ENCODE data around the gene FAM168B. TPM values are rescaled to one million over a fixed set of nuclear protein-coding genes. Genes with fewer than 3 reads are reported as not detected.

FAM168B gene
- 10 to 100 TPM; 61.7 to 84.0 (median 73.3) TPM for total RNA-seq
- 42.0 TPM for total RNA-seq (2013)
- total RNA-seq = 111 to 245 (median 168) reads per million in 29 experiments

- Histone ChIP-seq H3K27ac (ENCODE audit: low read length) (peak within 1 kb of the TSS; percentile 79), H3K27me3 (replicated peaks in 1 of 2; ENCODE audit: control insufficient read depth in 2 of 2, extremely low read depth in 1 of 2, insufficient read depth in 2 of 2, low read length in 1 of 2) (no peaks in the 10 kb centered on the region), H3K9me3 (no peaks in the 10 kb centered on the region), H3K4me3 (ENCODE audit: control insufficient read depth in 1 of 2, extremely low read depth in 1 of 2, low read length in 1 of 2) (peak within 1 kb of the TSS; percentile 85 to 96), H3K4me1 (ENCODE audit: control insufficient read depth in 1 of 2, extremely low read depth in 1 of 2, insufficient read depth in 2 of 2, low read length in 2 of 2) (peaks cover 3 to 30% of the 10 kb centered on the region in 2 experiments), H3K36me3 (ENCODE audit: control insufficient read depth in 2 of 2, extremely low read depth in 1 of 2, insufficient read depth in 1 of 2, low read length in 1 of 2) (peaks cover 0 to 9% of the 10 kb centered on the region in 2 donors)
- Mint-ChIP-seq H3K9me3 (no peaks in the 10 kb centered on the region), H3K4me3 (peak within 1 kb of the TSS; percentile 88 to 94 (median 92)), H3K4me1 (peaks cover 21 to 41% (median 24%) of the 10 kb centered on the region in 3 donors), H3K27me3 (no peaks in the 10 kb centered on the region), H3K27ac (peak within 1 kb of the TSS; percentile 94 to 97), H3K36me3 (peaks cover 5% of the 10 kb centered on the region)
- ATAC-seq (replicated peaks in 1 of 4) (peak; percentile 88 to 91 (median 90)), DNase-seq (peak; percentile 76 to 96 (median 86))
- WGBS (ENCODE audit: insufficient coverage) = under 1% methylated on average over 107 of the region's 107 CpGs
- CTCF ChIA-PET = interaction anchor here in 1 of 2 donors (0.8 to 2.3 kb wide), 6 partner anchors 12 to 399 kb away, joined by 3 to 16 read pairs (median 3); partner anchors contain the start of genes MZT2A and PLEKHB2
- POLR2A ChIA-PET = interaction anchor here (0.5 to 1.6 kb wide), 8 partner anchors 10 to 411 kb away, joined by 3 to 16 read pairs (median 3); partner anchors contain the start of gene PLEKHB2 (in 1 of the 2)
Measured at GRCh38 chr2:131093006-131093695, at the start of gene FAM168B. TSS of gene FAM168B (minus strand) at chr2:131093460. CDS start at chr2:131082646, 10,814 bp downstream.

- H3K36me3 Mint-ChIP-seq = peaks cover 38% of the 10 kb centered on the region
- CTCF ChIA-PET = no interaction called here
- H3K4me3 ChIP-seq (ENCODE audit: control insufficient read depth in 1 of 2, extremely low read depth in 1 of 2, low read length in 1 of 2) = no peak overlapping the region
- H3K9me3 Mint-ChIP-seq = no peaks in the 10 kb centered on the region
- ATAC-seq (replicated peaks in 1 of 4) (no peak), DNase-seq (no peak)
- no peaks in the 10 kb centered on the region for H3K27me3 ChIP-seq (replicated peaks in 1 of 2; ENCODE audit: control insufficient read depth in 2 of 2, extremely low read depth in 1 of 2, insufficient read depth in 2 of 2, low read length in 1 of 2)
- no peak overlapping the region for H3K27ac ChIP-seq (ENCODE audit: low read length)
- H3K36me3 ChIP-seq (ENCODE audit: control insufficient read depth in 2 of 2, extremely low read depth in 1 of 2, insufficient read depth in 1 of 2, low read length in 1 of 2) = peaks cover 18 to 60% of the 10 kb centered on the region in 2 donors
- no peak overlapping the region for H3K27ac Mint-ChIP-seq
- WGBS (ENCODE audit: insufficient coverage) = 100% methylated on average over 2 of the region's 5 CpGs
- H3K27me3 Mint-ChIP-seq = no peaks in the 10 kb centered on the region
- POLR2A ChIA-PET = no interaction called here
- peaks cover 7 to 14% (median 10%) of the 10 kb centered on the region in 3 donors for H3K4me1 Mint-ChIP-seq
- H3K4me3 Mint-ChIP-seq = no peak overlapping the region
- no peaks in the 10 kb centered on the region for H3K9me3 ChIP-seq
- H3K4me1 ChIP-seq (ENCODE audit: control insufficient read depth in 1 of 2, extremely low read depth in 1 of 2, insufficient read depth in 2 of 2, low read length in 2 of 2) = no peaks in the 10 kb centered on the region
Measured at GRCh38 chr2:131142849-131143248, 49.6 kb upstream of the FAM168B start.

DNA sequence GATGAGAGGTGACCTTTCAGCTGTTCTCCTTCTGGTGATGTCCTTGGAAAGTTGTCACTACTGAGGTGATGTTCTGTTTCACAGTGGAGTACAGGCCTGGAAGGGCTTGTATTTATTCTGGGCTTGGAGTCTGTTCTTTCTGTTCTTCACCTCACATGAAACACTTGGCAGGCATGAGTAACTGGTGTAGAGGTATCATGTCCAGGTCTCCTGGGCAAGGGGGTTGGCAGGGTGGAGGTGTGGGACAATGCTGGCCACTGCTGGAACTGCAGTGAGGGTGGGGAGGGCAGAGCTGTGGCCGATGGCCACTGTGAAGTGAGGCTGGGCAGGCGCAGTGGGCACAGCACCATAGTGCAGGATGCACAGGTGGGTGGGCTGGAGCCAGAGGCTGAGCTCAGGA, 47.3 kb upstream of the FAM168B start:
- WGBS (ENCODE audit: insufficient coverage) = 96% methylated on average over 2 of the region's 2 CpGs
- ATAC-seq (replicated peaks in 1 of 4) = no peak
- CTCF ChIA-PET = no interaction called here

GRCh38 chr2:131132729-131133128, 39.5 kb upstream of the FAM168B start:
- Histone ChIP-seq H3K4me3 (ENCODE audit: control insufficient read depth in 1 of 2, extremely low read depth in 1 of 2, low read length in 1 of 2) (no peak overlapping the region), H3K27me3 (replicated peaks in 1 of 2; ENCODE audit: control insufficient read depth in 2 of 2, extremely low read depth in 1 of 2, insufficient read depth in 2 of 2, low read length in 1 of 2) (no peaks in the 10 kb centered on the region), H3K36me3 (ENCODE audit: control insufficient read depth in 2 of 2, extremely low read depth in 1 of 2, insufficient read depth in 1 of 2, low read length in 1 of 2) (peaks cover 0 to 59% of the 10 kb centered on the region in 2 donors), H3K27ac (ENCODE audit: low read length) (no peak overlapping the region), H3K4me1 (ENCODE audit: control insufficient read depth in 1 of 2, extremely low read depth in 1 of 2, insufficient read depth in 2 of 2, low read length in 2 of 2) (no peaks in the 10 kb centered on the region), H3K9me3 (no peaks in the 10 kb centered on the region)
- peaks cover 10 to 14% (median 11%) of the 10 kb centered on the region in 3 donors for H3K4me1 Mint-ChIP-seq
- ATAC-seq (replicated peaks in 1 of 4) (no peak), DNase-seq (no peak)
- no peak overlapping the region for H3K27ac Mint-ChIP-seq
- POLR2A ChIA-PET = no interaction called here
- no peak overlapping the region for H3K4me3 Mint-ChIP-seq
- H3K9me3 Mint-ChIP-seq = no peaks in the 10 kb centered on the region
- CTCF ChIA-PET = no interaction called here
- H3K27me3 Mint-ChIP-seq = no peaks in the 10 kb centered on the region
- 100% methylated on average over 2 of the region's 8 CpGs for WGBS (ENCODE audit: insufficient coverage)
- peaks cover 56% of the 10 kb centered on the region for H3K36me3 Mint-ChIP-seq

More for the DNA sequence above, 47.3 kb upstream of the FAM168B start:
- Mint-ChIP-seq H3K9me3 (no peaks in the 10 kb centered on the region), H3K27me3 (no peaks in the 10 kb centered on the region), H3K27ac (no peak overlapping the region), H3K36me3 (peaks cover 51% of the 10 kb centered on the region), H3K4me3 (no peak overlapping the region), H3K4me1 (peaks cover 15 to 22% (median 18%) of the 10 kb centered on the region in 3 donors)
- no peak for DNase-seq
- Histone ChIP-seq H3K9me3 (no peaks in the 10 kb centered on the region), H3K36me3 (ENCODE audit: control insufficient read depth in 2 of 2, extremely low read depth in 1 of 2, insufficient read depth in 1 of 2, low read length in 1 of 2) (peaks cover 11 to 49% of the 10 kb centered on the region in 2 donors), H3K27ac (ENCODE audit: low read length) (no peak overlapping the region), H3K4me3 (ENCODE audit: control insufficient read depth in 1 of 2, extremely low read depth in 1 of 2, low read length in 1 of 2) (no peak overlapping the region), H3K4me1 (ENCODE audit: control insufficient read depth in 1 of 2, extremely low read depth in 1 of 2, insufficient read depth in 2 of 2, low read length in 2 of 2) (no peaks in the 10 kb centered on the region), H3K27me3 (replicated peaks in 1 of 2; ENCODE audit: control insufficient read depth in 2 of 2, extremely low read depth in 1 of 2, insufficient read depth in 2 of 2, low read length in 1 of 2) (no peaks in the 10 kb centered on the region)
- POLR2A ChIA-PET = interaction anchor here in 1 of 2 donors (0.6 kb wide), 1 partner anchor 51 kb away, joined by 3 read pairs; no protein-coding TSS in a partner anchor

GRCh38 chr2:131130298-131130596, 37.0 kb upstream of the FAM168B start:
- Histone ChIP-seq H3K4me1 (ENCODE audit: control insufficient read depth in 1 of 2, extremely low read depth in 1 of 2, insufficient read depth in 2 of 2, low read length in 2 of 2) (no peaks in the 10 kb centered on the region), H3K4me3 (ENCODE audit: control insufficient read depth in 1 of 2, extremely low read depth in 1 of 2, low read length in 1 of 2) (no peak overlapping the region), H3K9me3 (no peaks in the 10 kb centered on the region), H3K27me3 (replicated peaks in 1 of 2; ENCODE audit: control insufficient read depth in 2 of 2, extremely low read depth in 1 of 2, insufficient read depth in 2 of 2, low read length in 1 of 2) (no peaks in the 10 kb centered on the region), H3K36me3 (ENCODE audit: control insufficient read depth in 2 of 2, extremely low read depth in 1 of 2, insufficient read depth in 1 of 2, low read length in 1 of 2) (peaks cover 11 to 77% of the 10 kb centered on the region in 2 donors), H3K27ac (ENCODE audit: low read length) (no peak overlapping the region)
- Mint-ChIP-seq H3K4me3 (no peak overlapping the region), H3K4me1 (peaks cover 2 to 6% (median 3%) of the 10 kb centered on the region in 3 donors), H3K9me3 (no peaks in the 10 kb centered on the region), H3K27me3 (no peaks in the 10 kb centered on the region), H3K27ac (no peak overlapping the region), H3K36me3 (peaks cover 59% of the 10 kb centered on the region)
- DNase-seq (no peak), ATAC-seq (replicated peaks in 1 of 4) (no peak)
- ChIA-PET POLR2A (no interaction called here), CTCF (interaction anchor here in 1 of 2 donors (1.1 kb wide), 1 partner anchor 37 kb away, joined by 3 read pairs; the partner anchor contains the start of gene FAM168B)
- no CpG with 5 or more reads among the region's 2 CpGs for WGBS (ENCODE audit: insufficient coverage)

- no peak for DNase-seq
- H3K9me3 ChIP-seq = no peaks in the 10 kb centered on the region
- H3K27ac Mint-ChIP-seq = no peak overlapping the region
- no CpG with 5 or more reads among the region's 3 CpGs for WGBS (ENCODE audit: insufficient coverage)
- H3K4me3 ChIP-seq (ENCODE audit: control insufficient read depth in 1 of 2, extremely low read depth in 1 of 2, low read length in 1 of 2) = no peak overlapping the region
- no peaks in the 10 kb centered on the region for H3K27me3 ChIP-seq (replicated peaks in 1 of 2; ENCODE audit: control insufficient read depth in 2 of 2, extremely low read depth in 1 of 2, insufficient read depth in 2 of 2, low read length in 1 of 2)
- peaks cover 11 to 80% of the 10 kb centered on the region in 2 donors for H3K36me3 ChIP-seq (ENCODE audit: control insufficient read depth in 2 of 2, extremely low read depth in 1 of 2, insufficient read depth in 1 of 2, low read length in 1 of 2)
- no peaks in the 10 kb centered on the region for H3K9me3 Mint-ChIP-seq
- no peak overlapping the region for H3K27ac ChIP-seq (ENCODE audit: low read length)
- no peak for ATAC-seq (replicated peaks in 1 of 4)
- CTCF ChIA-PET = no interaction called here
- H3K36me3 Mint-ChIP-seq = peaks cover 56% of the 10 kb centered on the region
- POLR2A ChIA-PET = no interaction called here
- H3K27me3 Mint-ChIP-seq = no peaks in the 10 kb centered on the region
- H3K4me3 Mint-ChIP-seq = no peak overlapping the region
- peaks cover 0 to 4% of the 10 kb centered on the region in 2 experiments for H3K4me1 ChIP-seq (ENCODE audit: control insufficient read depth in 1 of 2, extremely low read depth in 1 of 2, insufficient read depth in 2 of 2, low read length in 2 of 2)
- H3K4me1 Mint-ChIP-seq = peaks cover 1 to 5% (median 2%) of the 10 kb centered on the region in 3 donors
Measured at GRCh38 chr2:131127981-131128380, 34.7 kb upstream of the FAM168B start.
